HepG2 (cell line): ENCODE results near the gene METAP1D. TPM values are rescaled to one million over a fixed set of nuclear protein-coding genes. Genes with fewer than 3 reads are reported as not detected.

Source experiments
- ATAC-seq: fragments of 200-7000 bp; cut with Tn5 transposase; 3 replicates; pipeline ENCODE4 v1.9.1; 2020; ENCODE audit warnings: mild to moderate bottlenecking, moderate library complexity
- BruUV-seq: library from RNA; stranded (reverse); fragments of 400-500 nt; replicated peaks from 2 replicates; lab custom pipeline; 2021; lab: Mats Ljungman, UMichigan
- CTCF ChIA-PET: fragments of 300-600 bp; formaldehyde crosslinking; extraction: SDS; loops from one replicate; lab custom pipeline; 2021; ENCODE audit warnings: low total read pairs, inconsistent platforms, low intra/inter-chr PET ratio; lab: Yijun Ruan, JAX
- POLR2A ChIA-PET: fragments of 350-600 bp; sonication (Branson Sonifier 250); formaldehyde crosslinking; loops from one replicate; lab custom pipeline; 2020; ENCODE audit warnings: antibody characterized with exemption, inconsistent platforms; lab: Yijun Ruan, JAX
- DNase-seq: peaks from one replicate; pipeline ENCODE4 v3.0.0-alpha.2; 2015; ENCODE audit warnings: low spot score
- FAIRE-seq: peaks from 3 replicates; lab custom pipeline; 2011; peaks lifted over from hg19 to GRCh38; lab: Jason Lieb, UNC
- H2AFZ ChIP-seq: one replicate; pipeline ENCODE4 v1.6.1; 2011; ENCODE audit warnings: low read length, inconsistent platforms
- H3K27ac ChIP-seq: fragments of 300-600 bp; 3 replicates; pipeline ENCODE4 v1.8.0; 2011; ENCODE audit warnings: mixed run types, mild to moderate bottlenecking, mixed read lengths, low read length, inconsistent platforms; ENCODE audit not compliant: insufficient read depth; ENCODE audit errors: extremely low read length
- H3K27me3 ChIP-seq, 2 experiments: fragments of 200-600 bp in 1 of 2; 2 replicates in 1 of 2; 3 replicates in 1 of 2; pipeline versions ENCODE4 v1.6.0 to v1.8.0; 2011; ENCODE audit warnings: low read length in 2 of 2, mild to moderate bottlenecking in 2 of 2, moderate library complexity in 2 of 2, inconsistent platforms in 1 of 2; ENCODE audit not compliant: insufficient read depth in 2 of 2, control insufficient read depth in 1 of 2
- H3K36me3 ChIP-seq, 2 experiments: fragments of 200-600 bp in 1 of 2; replicated peaks in 1 of 2; 2 replicates in 1 of 2; 3 replicates in 1 of 2; pipeline versions ENCODE4 v1.5.1 to v1.8.0; 2011; ENCODE audit warnings: low read length in 2 of 2, inconsistent platforms in 1 of 2; ENCODE audit not compliant: insufficient read depth in 2 of 2, control insufficient read depth in 1 of 2
- H3K4me1 ChIP-seq: 2 replicates; pipeline ENCODE4 v1.5.1; 2012; ENCODE audit warnings: low read length, inconsistent platforms; ENCODE audit not compliant: insufficient read depth
- H3K4me2 ChIP-seq: 2 replicates; pipeline ENCODE4 v1.6.0; 2011; ENCODE audit warnings: low read depth, low read length, inconsistent platforms
- H3K4me3 ChIP-seq, 3 experiments: fragments of 200-600 bp in 1 of 3; sonication (generic), shearing (Covaris generic) in 1 of 3; replicated peaks in 1 of 3; 2 replicates each; pipeline ENCODE4 v1.5.1; 2011 to 2016; ENCODE audit warnings: low read length in 3 of 3, inconsistent platforms in 2 of 3, low read depth in 2 of 3, mild to moderate bottlenecking in 2 of 3, control low read depth in 1 of 3, mixed read lengths in 1 of 3; ENCODE audit not compliant: insufficient read depth in 1 of 3
- H3K79me2 ChIP-seq: one replicate; pipeline ENCODE4 v1.6.1; 2011; ENCODE audit warnings: low read length, inconsistent platforms; ENCODE audit not compliant: insufficient read depth
- H3K9ac ChIP-seq: 2 replicates; pipeline ENCODE4 v1.6.0; 2011; ENCODE audit warnings: mild to moderate bottlenecking, low read depth, low read length, inconsistent platforms; ENCODE audit not compliant: insufficient read depth
- H3K9me3 ChIP-seq: 2 replicates; pipeline ENCODE4 v1.5.1; 2012; ENCODE audit warnings: mild to moderate bottlenecking, low read length
- H4K20me1 ChIP-seq: 2 replicates; pipeline ENCODE4 v1.6.0; 2011; ENCODE audit warnings: inconsistent platforms, mild to moderate bottlenecking, low read length, moderate library complexity; ENCODE audit not compliant: insufficient read depth
- ARNTL ChIP-seq: sonication (generic); formaldehyde crosslinking; IDR thresholded peaks from 2 replicates; pipeline ENCODE4 v1.4.0; 2020; ENCODE audit warnings: mild to moderate bottlenecking, missing genetic modification reagents
- ATF7 ChIP-seq, 2 experiments: fragments of 450-650 bp in 1 of 2; sonication (generic) in 1 of 2; formaldehyde crosslinking in 1 of 2; IDR thresholded peaks; 2 replicates each; pipeline versions ENCODE4 v1.4.0 to v1.6.1; 2016 to 2020; ENCODE audit warnings: antibody characterized with exemption in 1 of 2, mild to moderate bottlenecking in 1 of 2, missing genetic modification reagents in 1 of 2
- HMGA1 ChIP-seq: sonication (generic); formaldehyde crosslinking; conservative IDR thresholded peaks from 2 replicates; pipeline ENCODE4 v1.4.0; 2020; ENCODE audit warnings: missing genetic modification reagents
- JDP2 ChIP-seq: sonication (generic); formaldehyde crosslinking; IDR thresholded peaks from 2 replicates; pipeline ENCODE4 v1.8.1; 2022; ENCODE audit warnings: missing genetic modification reagents, borderline replicate concordance
- PHB2 ChIP-seq: fragments of 450-650 bp; IDR thresholded peaks from 2 replicates; pipeline ENCODE4 v1.6.1; 2018; ENCODE audit not compliant: partially characterized antibody
- TCF7 ChIP-seq: sonication (generic); IDR thresholded peaks from 2 replicates; pipeline ENCODE4 v1.6.1; 2016; ENCODE audit warnings: antibody characterized with exemption, low read depth
- ZNF652 ChIP-seq: IDR thresholded peaks from 2 replicates; pipeline ENCODE4 v1.6.1; 2016; ENCODE audit warnings: low read depth, borderline replicate concordance
- ZNF660 ChIP-seq: sonication (generic); formaldehyde crosslinking; IDR thresholded peaks from 2 replicates; pipeline ENCODE4 v1.5.1; 2020; ENCODE audit warnings: mild to moderate bottlenecking, low read depth, missing genetic modification reagents, borderline replicate concordance
- WGBS: methylation state at CpG from one replicate; pipeline ENCODE4 v1.1.6; 2017; ENCODE audit warnings: low lambda C conversion rate; 5-methylcytosine and 5-hydroxymethylcytosine counted together
- in situ Hi-C: cut with HindIII; loops from 2 replicates; pipeline ENCODE4 v1.10.0; 2017; ENCODE audit warnings: low pct_unique_long_range_greater_than_20kb; ENCODE audit not compliant: extremely low pct_ligation_motif_present
- intact Hi-C: fragments of 100-400 bp; cut with micrococcal nuclease; formaldehyde crosslinking; loops from one replicate; pipeline ENCODE4 v1.10.0; 2022; ENCODE audit not compliant: unreplicated experiment
- polyA plus RNA-seq, 8 experiments: library from polyadenylated mRNA; depleted of rRNA in 3 of 8; stranded (reverse) in 7 of 8; unstranded in 1 of 8; fragments of >200 nt; fragmentation: Illumina TruSeq in 4 of 8; extraction: Trizol in 4 of 8; gene quantifications; 2 replicates each; pipeline versions ENCODE4 v1.2.1 to v1.2.3, GENCODE V29; 2011 to 2016; ENCODE audit warnings: low read depth in 4 of 8, missing spikeins in 1 of 8, mixed read lengths in 1 of 8; ENCODE audit not compliant: insufficient read depth in 1 of 8
- total RNA-seq, 5 experiments: library from RNA; depleted of rRNA; stranded (reverse); fragments of >200 nt; fragmentation: Illumina TruSeq; extraction: Trizol; gene quantifications; 2 replicates each; pipeline ENCODE4 v1.2.3, GENCODE V29; 2016; ENCODE audit warnings: low read depth in 1 of 5
- TF ChIP-seq, protein P1 (sequence below), 2 experiments: fragments of 450-650 bp in 1 of 2; sonication (generic) in 1 of 2; formaldehyde crosslinking; IDR thresholded peaks; 2 replicates each; pipeline versions ENCODE4 v1.5.0 to v1.8.0; 2020 to 2022; ENCODE audit warnings: mild to moderate bottlenecking in 1 of 2, missing genetic modification reagents in 1 of 2
- TF ChIP-seq, protein P2 (sequence below): sonication (generic); formaldehyde crosslinking; IDR thresholded peaks from 2 replicates; pipeline ENCODE4 v1.5.0; 2020; ENCODE audit warnings: mild to moderate bottlenecking, missing genetic modification reagents
- TF ChIP-seq, protein P3 (sequence below): sonication (generic); formaldehyde crosslinking; IDR thresholded peaks from 2 replicates; pipeline ENCODE4 v1.4.0; 2020; ENCODE audit warnings: missing genetic modification reagents, borderline replicate concordance
- TF ChIP-seq, protein P4 (sequence below): sonication (generic); formaldehyde crosslinking; IDR thresholded peaks from 2 replicates; pipeline ENCODE4 v1.4.0; 2020; ENCODE audit warnings: mild to moderate bottlenecking, missing genetic modification reagents
- TF ChIP-seq, protein P5 (sequence below): sonication (generic); formaldehyde crosslinking; conservative IDR thresholded peaks from 2 replicates; pipeline ENCODE4 v1.8.1; 2023; ENCODE audit warnings: missing genetic modification reagents
- TF ChIP-seq, protein P6 (sequence below): sonication (generic); formaldehyde crosslinking; IDR thresholded peaks from 2 replicates; pipeline ENCODE4 v1.8.1; 2023; ENCODE audit warnings: mild to moderate bottlenecking, inconsistent platforms, moderate library complexity, missing genetic modification reagents, borderline replicate concordance

The METAP1D gene
- total and polyA plus RNA-seq, 2 of the 13 experiments (the other 11 are each of a cell fraction or from before 2014, with no cell fraction given), result 14.7 to 21.6 TPM

DNA sequence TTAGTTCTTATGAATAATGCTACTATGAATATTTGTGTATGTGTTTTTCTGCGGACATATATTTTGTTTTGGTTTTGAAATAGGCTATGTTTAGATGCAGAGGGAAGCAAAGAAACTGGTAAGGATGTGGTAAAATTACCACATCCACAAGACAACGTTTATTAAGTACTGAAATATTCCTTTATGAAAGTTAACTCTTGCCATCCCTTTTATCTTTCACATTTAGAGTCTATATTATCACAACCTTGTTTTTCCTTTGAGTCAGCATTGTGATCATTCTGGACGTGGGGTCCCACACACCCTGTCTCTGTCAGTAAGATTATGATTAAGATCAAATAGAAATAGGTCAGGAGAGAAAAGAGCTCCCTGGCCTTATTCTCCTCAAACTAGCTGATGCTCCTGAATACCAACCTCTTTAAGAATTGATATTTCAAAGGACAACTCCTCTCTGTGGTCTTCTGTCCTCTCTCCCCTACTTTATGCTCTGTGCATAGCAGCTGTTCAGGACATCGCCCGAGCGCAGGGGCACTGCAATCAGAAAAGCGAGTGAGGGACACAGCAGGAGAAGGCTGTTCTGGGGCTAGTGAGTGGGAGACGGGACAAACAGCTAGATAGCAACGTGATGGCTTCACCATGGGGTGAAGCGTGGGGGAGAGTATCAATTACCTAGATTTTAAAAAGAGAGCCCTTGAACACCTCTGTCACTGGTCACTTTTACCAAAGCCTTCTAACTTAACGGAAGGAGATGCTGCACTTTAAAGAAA, 12.2 kb downstream of the METAP1D start:
- no peak for DNase-seq
- TF ChIP-seq, protein P1, sequence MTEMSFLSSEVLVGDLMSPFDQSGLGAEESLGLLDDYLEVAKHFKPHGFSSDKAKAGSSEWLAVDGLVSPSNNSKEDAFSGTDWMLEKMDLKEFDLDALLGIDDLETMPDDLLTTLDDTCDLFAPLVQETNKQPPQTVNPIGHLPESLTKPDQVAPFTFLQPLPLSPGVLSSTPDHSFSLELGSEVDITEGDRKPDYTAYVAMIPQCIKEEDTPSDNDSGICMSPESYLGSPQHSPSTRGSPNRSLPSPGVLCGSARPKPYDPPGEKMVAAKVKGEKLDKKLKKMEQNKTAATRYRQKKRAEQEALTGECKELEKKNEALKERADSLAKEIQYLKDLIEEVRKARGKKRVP (CRISPR knock-in tag; IDR thresholded peaks at IDR 0.05), result no peak
- TF ChIP-seq, protein P2, sequence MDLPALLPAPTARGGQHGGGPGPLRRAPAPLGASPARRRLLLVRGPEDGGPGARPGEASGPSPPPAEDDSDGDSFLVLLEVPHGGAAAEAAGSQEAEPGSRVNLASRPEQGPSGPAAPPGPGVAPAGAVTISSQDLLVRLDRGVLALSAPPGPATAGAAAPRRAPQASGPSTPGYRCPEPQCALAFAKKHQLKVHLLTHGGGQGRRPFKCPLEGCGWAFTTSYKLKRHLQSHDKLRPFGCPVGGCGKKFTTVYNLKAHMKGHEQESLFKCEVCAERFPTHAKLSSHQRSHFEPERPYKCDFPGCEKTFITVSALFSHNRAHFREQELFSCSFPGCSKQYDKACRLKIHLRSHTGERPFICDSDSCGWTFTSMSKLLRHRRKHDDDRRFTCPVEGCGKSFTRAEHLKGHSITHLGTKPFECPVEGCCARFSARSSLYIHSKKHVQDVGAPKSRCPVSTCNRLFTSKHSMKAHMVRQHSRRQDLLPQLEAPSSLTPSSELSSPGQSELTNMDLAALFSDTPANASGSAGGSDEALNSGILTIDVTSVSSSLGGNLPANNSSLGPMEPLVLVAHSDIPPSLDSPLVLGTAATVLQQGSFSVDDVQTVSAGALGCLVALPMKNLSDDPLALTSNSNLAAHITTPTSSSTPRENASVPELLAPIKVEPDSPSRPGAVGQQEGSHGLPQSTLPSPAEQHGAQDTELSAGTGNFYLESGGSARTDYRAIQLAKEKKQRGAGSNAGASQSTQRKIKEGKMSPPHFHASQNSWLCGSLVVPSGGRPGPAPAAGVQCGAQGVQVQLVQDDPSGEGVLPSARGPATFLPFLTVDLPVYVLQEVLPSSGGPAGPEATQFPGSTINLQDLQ (CRISPR knock-in tag), result no peak
- TF ChIP-seq, protein P3, sequence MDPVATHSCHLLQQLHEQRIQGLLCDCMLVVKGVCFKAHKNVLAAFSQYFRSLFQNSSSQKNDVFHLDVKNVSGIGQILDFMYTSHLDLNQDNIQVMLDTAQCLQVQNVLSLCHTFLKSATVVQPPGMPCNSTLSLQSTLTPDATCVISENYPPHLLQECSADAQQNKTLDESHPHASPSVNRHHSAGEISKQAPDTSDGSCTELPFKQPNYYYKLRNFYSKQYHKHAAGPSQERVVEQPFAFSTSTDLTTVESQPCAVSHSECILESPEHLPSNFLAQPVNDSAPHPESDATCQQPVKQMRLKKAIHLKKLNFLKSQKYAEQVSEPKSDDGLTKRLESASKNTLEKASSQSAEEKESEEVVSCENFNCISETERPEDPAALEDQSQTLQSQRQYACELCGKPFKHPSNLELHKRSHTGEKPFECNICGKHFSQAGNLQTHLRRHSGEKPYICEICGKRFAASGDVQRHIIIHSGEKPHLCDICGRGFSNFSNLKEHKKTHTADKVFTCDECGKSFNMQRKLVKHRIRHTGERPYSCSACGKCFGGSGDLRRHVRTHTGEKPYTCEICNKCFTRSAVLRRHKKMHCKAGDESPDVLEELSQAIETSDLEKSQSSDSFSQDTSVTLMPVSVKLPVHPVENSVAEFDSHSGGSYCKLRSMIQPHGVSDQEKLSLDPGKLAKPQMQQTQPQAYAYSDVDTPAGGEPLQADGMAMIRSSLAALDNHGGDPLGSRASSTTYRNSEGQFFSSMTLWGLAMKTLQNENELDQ (CRISPR knock-in tag), result no peak
- TF ChIP-seq ZNF660 (CRISPR knock-in tag), result no peak
- TF ChIP-seq TCF7, result no peak
- TF ChIP-seq ZNF652 (CRISPR knock-in tag), result no peak
- TF ChIP-seq JDP2 (CRISPR knock-in tag), result no peak
- no peak for TF ChIP-seq ATF7 (IDR thresholded peaks at IDR 0.05)
- TF ChIP-seq ATF7 (CRISPR knock-in tag; IDR thresholded peaks at IDR 0.05), result no peak
- TF ChIP-seq, protein P4, sequence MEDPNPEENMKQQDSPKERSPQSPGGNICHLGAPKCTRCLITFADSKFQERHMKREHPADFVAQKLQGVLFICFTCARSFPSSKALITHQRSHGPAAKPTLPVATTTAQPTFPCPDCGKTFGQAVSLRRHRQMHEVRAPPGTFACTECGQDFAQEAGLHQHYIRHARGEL (CRISPR knock-in tag), result no peak
- TF ChIP-seq ARNTL (CRISPR knock-in tag), result no peak
- TF ChIP-seq PHB2, result no peak
- TF ChIP-seq, protein P5, sequence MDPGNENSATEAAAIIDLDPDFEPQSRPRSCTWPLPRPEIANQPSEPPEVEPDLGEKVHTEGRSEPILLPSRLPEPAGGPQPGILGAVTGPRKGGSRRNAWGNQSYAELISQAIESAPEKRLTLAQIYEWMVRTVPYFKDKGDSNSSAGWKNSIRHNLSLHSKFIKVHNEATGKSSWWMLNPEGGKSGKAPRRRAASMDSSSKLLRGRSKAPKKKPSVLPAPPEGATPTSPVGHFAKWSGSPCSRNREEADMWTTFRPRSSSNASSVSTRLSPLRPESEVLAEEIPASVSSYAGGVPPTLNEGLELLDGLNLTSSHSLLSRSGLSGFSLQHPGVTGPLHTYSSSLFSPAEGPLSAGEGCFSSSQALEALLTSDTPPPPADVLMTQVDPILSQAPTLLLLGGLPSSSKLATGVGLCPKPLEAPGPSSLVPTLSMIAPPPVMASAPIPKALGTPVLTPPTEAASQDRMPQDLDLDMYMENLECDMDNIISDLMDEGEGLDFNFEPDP (CRISPR knock-in tag), result no peak
- TF ChIP-seq HMGA1 (CRISPR knock-in tag), result no peak
- TF ChIP-seq, protein P6, sequence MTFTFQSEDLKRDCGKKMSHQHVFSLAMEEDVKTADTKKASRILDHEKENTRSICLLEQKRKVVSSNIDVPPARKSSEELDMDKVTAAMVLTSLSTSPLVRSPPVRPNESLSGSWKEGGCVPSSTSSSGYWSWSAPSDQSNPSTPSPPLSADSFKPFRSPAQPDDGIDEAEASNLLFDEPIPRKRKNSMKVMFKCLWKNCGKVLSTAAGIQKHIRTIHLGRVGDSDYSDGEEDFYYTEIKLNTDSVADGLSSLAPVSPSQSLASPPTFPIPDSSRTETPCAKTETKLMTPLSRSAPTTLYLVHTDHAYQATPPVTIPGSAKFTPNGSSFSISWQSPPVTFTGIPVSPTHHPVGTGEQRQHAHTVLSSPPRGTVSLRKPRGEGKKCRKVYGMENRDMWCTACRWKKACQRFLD (CRISPR knock-in tag), result no peak
- in situ Hi-C loops, result no loop called here
- H3K27me3 ChIP-seq, result no peaks in the 10 kb centered on the region
- CTCF ChIA-PET, result no interaction called here
- no peaks in the 10 kb centered on the region for H3K9me3 ChIP-seq
- H3K4me1 ChIP-seq, result peaks cover 22% of the 10 kb centered on the region
- no peaks in the 10 kb centered on the region for H3K36me3 ChIP-seq
- POLR2A ChIA-PET, result no interaction called here
- intact Hi-C loops, result no loop called here
- peak; percentile 23 for FAIRE-seq
- H3K4me3 ChIP-seq, result no peak overlapping the region
- H2AFZ ChIP-seq, result no peak overlapping the region
- no peak for ATAC-seq
- H3K27ac ChIP-seq, result no peak overlapping the region
- no peak overlapping the region for H3K9ac ChIP-seq
- WGBS, result 92% methylated on average over 11 of the region's 11 CpGs
- peaks cover 7% of the 10 kb centered on the region for H3K79me2 ChIP-seq
- no peak overlapping the region for H3K4me2 ChIP-seq
- H4K20me1 ChIP-seq, result no peaks in the 10 kb centered on the region
- no TSS peak for BruUV-seq
